Activated CD4-positive, alpha-beta T cell treated with anti-CD3 and anti-CD28 coated beads for 48 hours (primary cell): ENCODE data around the gene ERGIC3.

ENCODE experiments used
- DNase-seq: peaks from one replicate; pipeline ENCODE4 v3.0.0-alpha.2; 2020

Gene ERGIC3

DNA sequence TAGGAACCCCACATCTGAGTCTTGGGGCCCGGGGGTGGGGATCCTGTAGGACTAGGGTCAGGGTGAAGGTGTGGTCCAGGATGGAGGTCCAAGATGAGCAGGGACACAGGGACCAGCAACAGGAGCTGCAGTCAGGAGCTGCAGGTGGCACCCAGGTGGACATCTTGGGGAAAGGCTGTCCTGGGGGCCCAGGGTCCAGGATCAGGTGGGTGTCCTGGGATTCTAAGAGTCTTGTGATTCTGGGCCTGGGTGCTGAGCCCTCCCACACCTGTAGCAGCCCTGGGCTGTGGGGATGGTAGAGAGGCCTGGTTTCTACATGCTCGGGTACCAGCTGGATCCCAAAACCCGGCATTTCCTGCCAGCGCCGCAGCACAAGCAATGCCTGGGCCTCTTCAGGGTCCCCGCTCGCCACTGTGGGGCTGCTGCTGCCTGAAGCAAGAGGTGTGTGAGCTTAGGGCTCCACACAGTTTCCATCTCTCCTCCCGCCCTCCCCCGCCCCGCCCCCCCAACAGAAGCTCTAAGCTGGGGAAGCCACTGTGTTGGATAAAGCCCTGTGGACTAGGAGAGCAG lies 20.7 kb downstream of the ERGIC3 start:
- no peak for DNase-seq

DNA sequence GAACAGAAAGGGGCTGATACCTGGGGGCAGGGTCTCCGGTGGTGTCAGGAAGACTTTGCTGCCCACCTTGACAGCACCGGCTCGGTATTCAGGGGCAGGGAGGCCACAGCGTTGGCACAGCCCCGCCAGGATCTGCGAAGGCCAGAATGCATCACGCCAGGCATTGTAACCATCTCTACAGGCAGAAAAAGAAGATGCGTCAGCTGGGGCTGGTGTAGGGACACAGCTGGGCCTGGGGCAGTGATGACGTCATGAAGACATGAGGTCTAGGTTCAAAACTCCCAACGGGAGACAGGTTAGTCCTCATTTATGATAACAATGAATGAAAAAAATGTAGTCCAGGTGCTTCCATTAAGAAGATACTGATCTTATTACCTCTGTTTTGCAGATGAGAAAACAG lies 22.0 kb downstream of the ERGIC3 start:
- DNase-seq: no peak

DNA sequence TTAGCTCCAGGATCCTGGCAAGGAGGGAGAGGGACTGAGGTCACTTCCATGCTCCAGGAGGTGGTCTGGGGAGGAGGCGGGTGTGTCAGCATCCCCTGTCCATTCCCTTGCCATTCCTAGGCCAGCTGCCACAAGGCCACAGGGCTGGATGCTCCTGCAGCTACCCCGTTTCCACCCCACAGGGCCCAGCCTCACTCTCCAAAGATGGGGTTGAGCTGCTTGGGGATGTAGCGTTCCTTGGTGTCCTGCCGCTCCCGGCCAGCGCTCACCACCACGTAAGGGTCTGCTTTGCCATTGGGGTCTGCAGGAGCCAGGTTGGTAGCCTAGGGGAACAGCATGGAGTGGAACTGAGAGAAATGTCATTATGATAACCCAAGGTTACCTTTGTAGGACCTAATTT lies 23.0 kb downstream of the ERGIC3 start:
- DNase-seq: no peak

DNA sequence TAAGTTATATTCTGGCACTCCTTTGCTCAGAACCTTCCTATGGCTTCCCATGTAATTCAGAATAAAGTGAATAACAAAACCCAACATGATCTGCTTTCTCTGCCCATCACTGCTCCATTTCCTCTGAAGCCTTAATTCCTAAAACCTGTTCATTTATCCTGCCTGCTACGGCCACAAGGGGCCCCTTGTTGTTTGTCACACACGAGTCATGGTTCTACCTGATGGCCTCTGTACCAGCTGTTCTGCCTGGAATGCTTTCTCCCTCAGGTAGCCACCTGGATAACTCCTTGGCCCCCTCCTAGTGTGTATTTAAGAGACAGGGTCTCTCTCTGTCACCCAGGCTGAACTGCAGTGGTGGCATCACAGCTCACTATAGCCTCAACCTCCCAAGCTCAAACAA lies 26.8 kb downstream of the ERGIC3 start:
- no peak for DNase-seq

DNA sequence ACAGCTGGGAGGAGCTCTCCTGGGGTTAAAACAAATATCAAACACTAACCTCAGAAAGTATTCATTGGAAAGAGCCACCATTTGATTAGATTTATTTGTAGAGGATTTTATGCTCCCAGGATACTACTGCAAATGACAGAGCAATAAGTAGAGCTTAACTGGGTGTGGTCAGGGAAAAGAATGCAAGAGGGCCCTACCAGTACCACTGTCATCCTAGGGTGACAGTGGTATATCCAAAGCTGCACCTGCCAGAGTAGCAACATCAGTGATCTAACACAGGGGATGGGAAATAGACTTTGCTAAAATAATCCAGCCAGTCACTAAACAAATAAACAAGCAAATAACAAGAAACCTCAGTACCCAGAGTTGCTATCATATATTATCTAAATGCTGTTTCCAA lies 29.7 kb downstream of the ERGIC3 start:
- no peak for DNase-seq

DNA sequence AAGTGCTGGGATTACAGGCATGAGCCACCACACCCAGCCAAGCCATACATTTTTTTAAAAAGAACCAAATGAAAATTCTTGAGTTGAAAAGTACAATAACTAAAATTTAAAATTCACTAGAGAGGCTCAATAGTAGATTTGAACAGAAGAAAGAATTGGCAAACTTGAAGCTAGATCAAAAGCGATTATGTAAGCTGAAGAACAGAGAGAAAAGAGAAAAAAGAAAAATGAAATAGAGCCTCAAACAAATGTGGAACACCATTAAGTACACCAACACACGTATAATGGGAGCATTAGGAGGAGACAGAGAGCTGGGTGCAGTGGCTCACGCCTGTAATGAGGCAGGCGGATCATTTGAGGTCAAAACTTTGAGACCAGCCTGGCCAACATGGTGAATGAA lies 31.0 kb downstream of the ERGIC3 start:
- no peak for DNase-seq

DNA sequence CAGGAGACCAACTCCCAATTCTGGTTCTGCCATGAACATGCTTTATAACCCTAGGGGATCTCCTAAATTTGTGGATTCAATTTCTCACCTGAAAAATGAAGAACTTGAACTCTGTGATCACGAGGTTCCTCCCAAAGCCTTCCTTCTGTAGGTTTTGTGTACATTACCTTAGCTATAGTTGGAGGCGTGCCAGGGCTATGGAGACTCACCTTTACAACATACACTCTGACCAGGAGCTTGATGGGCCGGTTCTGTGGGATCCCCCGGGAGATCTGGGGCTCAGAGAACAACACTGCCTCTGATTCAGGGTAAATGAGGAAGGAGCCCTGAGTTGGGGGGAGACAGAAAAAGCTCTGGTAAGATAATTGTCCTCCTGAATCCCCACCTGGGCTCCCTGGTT lies 34.1 kb downstream of the ERGIC3 start:
- DNase-seq: no peak

DNA sequence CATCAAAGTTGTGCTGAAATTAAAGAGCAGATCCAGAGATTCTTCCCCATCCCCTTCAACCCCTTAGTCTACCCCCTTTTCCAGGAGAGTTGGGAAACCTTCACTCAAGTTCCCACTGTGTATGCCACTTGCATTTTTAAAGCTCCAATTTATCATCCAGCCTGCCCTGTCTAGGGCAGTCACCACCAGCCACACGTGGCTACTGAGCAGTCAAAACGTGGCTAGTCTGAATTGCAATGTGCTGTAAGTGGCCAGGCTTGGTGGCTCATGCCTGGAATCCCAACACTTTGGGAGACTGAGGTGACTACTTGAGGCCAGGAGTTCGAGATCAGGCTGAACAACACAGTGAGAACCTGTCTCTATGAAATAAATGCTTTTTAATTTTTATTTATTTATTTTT lies 34.9 kb downstream of the ERGIC3 start:
- no peak for DNase-seq

DNA sequence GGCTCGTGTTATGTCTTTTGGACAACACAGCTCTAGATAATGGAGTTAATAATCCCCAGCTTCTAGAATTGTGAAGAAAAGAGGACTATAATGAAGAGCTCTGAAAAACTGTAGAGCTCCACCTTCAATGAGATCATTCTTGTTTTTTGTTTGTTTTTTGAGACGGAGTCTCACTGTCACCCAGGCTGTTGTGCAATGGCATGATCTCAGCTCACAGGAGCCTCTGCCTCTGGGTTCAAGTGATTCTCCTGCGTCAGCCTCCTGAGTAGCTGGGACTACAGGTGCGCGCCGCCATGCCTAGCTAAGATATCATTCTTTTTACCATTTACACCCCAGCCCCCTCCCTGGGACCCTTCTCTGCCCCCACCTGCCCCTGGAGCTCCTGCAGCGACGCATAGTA lies 36.6 kb downstream of the ERGIC3 start:
- DNase-seq: no peak

DNA sequence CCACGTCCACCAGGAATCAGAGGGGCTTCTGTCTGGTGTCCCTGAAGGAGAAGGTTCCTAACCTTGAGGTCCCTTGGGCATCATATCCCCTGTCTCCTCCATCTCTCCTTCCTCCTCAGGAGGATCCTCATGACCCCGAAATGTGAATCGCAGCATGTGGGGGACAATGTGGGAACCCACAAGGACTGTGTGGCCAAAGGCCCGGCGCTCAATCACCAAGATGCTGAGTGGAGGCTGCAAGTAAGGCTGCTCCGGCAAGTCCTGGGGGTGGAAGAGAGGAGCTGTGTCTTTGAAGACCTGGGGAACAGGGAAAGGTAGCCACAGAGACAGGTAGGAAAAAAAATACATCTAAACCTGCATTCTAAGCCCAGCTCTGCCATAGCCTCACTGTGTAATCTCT lies 37.3 kb downstream of the ERGIC3 start:
- DNase-seq: no peak

DNA sequence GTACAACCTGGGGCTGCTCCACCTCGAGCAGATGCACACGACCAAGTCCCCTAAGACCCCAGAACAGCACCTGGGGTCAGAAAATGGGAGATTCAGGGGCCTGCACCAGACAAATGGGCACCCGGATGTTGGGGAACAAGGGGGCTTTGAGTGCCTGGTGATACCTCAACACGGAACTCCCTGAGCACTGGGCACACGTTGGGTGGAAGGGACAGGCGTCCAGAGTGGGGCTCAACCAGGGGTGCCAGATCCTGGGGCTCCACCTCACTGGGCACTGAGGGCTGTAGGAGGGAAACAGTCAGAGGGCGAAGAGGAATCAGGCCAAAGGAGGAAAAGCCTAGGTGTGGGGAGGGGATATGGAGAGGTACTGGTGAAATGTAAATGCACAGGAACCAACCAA lies 40.3 kb downstream of the ERGIC3 start:
- no peak for DNase-seq

DNA sequence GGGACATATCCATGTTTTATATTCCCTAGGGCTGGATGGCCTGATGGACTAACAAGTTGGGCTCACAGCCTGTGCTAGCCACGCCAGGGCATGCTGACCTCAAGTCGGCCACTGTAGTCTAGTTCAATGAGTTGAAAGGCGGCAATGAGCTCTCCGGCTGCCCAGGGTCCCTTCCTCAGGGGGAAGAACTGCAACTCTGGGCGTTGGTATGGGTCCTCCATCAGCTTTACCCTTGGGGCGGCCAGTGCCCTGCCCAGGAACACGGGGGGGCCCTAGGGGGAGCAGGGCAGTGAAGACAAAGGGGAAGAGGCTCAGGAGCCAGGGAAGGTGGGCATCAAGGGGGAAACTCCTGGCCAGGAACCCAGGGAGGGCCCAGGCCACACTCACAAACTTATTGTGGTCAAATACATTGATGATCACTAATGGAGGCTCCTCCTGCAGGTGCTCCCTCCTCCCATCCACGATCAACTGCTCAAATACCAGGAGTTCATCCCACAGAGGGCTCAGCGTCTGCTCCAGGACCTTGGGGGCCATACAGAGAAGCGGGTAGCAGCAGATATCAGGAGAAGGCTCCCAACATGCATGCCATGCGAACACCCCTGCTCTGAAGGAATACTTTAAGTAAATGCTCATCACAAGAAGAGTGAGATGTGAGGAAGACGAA lies 41.0 kb downstream of the ERGIC3 start:
- no peak for DNase-seq

DNA sequence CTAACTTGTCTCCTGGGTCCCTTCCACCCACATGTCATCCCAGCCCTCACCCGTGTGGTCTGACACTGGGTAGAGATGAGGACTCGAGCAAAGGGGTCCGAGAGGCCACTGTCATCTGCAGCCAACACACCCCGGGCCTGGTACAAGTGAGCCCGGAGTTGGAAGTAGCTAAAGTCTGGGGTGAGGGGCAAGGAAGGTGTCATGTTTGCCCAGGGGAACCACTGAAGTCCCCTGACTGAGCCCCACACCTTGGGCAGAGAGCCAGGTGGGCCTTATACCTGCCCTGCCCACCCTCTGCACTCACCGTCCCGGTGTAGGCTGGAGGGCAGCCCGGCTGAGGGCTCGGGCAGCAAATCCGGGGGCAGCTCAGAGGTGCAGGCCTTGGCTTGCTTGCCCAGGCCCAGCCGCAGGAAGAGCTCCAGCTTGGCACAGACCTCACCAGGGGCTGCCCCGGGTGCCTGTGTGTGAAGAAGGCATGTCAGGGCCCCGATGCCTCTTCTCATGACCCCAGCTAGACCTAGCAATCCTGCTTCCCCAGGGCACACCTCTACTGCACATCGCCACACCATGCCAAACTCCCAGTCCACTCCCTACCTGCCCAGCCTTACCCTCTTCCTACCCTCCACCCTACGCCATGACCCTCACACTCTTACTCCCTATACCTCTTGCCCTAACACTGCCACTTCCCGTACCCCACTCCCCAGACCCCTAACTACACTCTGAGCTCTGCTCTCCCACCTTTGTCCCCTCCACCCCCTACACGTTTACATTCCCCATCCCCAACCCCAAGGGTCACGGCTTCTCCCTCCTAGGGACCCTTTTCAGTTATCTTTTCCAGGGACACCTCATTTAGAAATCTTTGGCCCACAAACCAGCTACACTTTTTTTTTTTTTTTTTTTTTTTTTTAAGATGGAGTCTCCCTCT lies 42.0 kb downstream of the ERGIC3 start:
- DNase-seq: no peak

DNA sequence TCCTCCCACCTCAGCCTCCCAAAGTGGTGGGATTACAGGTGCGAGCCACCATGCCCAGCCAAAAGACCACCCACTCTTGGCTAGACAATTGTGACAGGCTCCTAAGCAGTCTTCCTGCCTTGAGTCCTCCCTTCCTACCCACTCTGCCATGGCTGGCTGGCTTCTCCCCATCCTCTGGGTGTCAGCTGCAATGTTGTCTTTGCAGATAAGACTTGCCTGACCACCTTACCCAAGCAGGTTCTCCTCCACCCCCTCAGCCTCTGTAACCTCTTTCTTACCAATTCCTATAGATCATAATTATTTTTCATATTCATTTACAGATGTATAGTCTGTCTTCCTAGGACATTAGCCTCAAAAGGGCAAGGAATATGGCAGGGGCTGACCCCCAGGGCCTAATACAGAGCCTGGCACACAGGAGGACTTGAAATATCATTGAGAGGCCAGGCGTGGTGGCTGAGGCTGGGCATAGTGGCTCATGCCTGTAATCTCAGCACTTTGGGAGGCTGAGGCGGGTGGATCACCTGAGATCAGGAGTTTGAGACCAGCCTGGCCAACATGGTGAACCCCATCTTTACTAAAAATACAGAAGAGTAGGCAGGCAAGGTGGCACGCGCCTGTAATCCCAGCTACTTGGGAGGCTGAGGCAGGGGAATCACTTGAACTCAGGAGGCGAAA lies 45.0 kb downstream of the ERGIC3 start:
- no peak for DNase-seq

DNA sequence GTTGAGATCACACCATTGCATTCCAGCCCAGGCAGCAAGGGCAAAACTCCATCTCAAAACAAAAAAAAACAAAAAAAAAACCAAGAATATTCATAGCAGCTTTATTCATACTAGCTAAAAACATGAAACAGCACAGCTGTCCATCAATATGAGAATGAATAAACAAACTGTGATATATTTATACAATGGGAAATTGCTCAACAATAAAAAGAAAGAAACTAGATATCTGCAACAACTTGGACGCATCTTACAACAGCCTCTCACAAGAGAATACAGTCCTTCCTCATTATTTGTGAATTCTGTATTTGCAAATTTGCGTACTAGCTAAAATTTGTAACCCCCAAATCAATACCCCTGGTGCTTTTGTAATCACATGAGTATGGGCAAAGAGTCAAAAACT lies 45.6 kb downstream of the ERGIC3 start:
- no peak for DNase-seq

DNA sequence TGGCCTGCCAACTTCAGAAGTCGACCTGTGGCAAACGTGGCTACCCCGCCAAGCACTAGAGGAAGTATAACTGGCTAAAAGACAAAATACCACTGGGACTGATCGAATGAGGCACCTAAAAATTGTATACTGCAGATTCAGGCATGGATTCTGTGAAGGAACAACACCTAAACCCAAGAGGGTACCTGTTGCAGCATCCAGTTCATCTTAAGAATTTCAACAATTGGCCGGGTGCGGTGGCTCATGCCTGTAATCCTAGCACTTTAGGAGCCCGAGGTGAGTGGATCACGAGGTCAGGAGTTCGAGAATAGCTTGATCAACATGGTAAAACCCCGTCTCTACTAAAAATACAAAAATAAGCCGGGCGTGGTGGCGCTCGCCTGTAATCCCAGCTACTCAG lies 46.5 kb downstream of the ERGIC3 start:
- DNase-seq: no peak

DNA sequence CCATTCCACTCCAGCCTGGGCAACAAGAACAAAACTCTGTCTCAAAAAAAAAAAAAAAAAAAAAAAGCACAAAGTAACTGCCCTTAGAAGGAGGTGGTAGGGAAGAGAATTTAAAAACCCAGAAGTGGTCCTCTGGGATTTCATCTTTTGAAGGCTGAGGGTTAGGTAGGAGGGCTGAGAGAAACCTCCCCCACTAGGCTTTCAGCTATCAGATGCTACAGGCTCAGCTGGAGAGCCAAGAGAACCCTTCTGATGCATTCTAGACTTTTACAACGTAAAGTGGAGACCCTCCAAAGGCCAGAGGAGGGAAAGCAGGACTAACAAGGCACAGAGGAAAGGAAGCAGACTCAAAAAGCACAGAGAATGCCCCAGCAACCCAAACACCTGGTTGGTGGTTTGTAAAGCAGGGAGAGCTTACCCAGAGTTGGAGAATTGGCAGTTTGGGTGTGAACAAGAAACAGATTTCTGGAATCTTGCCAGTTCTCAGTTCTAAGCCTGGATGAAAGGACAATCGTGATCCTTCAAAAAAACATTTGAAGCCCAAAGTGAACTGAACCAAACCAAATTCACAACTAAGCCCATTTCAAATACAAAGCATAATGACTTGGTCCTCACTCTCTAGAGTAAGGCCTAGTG lies 50.6 kb downstream of the ERGIC3 start:
- DNase-seq: no peak

DNA sequence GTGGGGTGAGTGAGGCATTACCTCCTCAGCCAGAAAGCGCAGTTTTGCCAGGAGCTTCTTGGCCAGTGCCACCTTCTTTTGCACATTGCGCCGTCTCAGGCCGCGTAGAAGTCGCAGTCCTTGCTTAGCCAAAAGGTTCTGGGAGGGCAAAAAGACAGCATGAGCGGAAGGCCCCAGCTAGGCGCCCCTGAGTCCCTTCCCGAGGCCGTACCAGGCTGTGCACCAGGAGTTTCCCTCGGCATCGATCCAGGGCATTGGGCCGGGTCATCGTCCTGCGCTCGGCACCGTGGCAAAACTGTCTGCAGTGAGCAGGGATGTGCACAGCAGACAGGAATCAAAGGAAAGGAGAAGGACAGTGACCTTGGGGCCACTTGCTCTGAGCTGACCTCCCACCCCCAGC lies 53.6 kb downstream of the ERGIC3 start:
- DNase-seq: no peak

DNA sequence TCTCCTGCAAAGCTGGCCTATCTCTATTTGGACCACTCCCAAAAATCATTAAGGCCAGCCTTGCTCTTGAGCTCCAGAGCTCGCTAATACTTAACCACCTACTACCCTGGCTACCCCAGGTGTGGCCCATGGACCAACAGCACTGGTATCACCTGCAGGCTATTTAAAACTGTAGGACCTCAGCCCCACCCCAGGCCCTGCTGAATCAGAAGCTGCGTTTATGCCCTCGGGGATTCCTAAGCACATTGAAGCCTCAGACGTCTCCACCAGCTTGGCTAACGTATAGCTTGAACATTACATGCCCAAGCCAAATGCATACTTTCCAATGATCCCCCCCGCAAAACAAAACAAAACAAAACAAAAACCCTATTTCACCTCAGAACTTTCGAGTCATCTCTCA lies 54.0 kb downstream of the ERGIC3 start:
- DNase-seq: no peak

DNA sequence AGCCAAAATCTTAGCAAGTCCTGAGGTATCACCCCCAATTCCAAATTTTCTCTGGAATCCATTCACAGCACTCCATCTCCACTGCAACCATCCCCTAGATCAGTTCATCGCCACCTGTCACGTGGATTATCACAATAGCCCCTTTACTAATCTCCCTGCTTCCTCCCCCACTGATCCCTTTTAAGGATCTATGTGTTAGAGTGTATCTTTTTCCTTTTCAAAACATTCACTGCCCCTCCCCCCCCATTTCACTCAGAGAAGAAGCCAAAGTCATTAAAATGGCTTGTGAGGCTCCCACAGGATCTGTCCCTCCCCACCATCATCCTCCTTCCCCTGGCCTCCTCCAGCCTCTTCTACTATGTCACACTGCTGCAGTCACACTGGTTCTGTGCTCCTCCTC lies 55.3 kb downstream of the ERGIC3 start:
- no peak for DNase-seq

DNA sequence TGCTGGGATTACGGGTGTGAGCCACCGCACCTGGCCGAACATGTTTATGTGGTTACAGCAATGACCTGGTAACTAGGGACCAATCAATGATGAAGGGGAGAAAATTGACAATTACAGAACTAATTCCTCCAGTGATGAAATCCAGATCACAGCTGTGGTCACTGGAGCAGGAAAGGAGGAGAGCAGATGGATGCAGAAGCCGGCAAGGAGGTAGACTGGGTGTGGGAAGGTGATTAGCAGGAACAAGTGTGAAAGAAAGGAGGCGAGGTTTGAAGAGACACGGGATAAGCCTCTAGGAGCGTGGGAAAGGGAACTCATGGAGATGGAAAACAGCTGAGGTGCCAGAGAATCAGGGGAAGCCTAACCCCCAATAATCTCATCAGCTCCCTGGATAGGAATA lies 56.6 kb downstream of the ERGIC3 start:
- DNase-seq: no peak

DNA sequence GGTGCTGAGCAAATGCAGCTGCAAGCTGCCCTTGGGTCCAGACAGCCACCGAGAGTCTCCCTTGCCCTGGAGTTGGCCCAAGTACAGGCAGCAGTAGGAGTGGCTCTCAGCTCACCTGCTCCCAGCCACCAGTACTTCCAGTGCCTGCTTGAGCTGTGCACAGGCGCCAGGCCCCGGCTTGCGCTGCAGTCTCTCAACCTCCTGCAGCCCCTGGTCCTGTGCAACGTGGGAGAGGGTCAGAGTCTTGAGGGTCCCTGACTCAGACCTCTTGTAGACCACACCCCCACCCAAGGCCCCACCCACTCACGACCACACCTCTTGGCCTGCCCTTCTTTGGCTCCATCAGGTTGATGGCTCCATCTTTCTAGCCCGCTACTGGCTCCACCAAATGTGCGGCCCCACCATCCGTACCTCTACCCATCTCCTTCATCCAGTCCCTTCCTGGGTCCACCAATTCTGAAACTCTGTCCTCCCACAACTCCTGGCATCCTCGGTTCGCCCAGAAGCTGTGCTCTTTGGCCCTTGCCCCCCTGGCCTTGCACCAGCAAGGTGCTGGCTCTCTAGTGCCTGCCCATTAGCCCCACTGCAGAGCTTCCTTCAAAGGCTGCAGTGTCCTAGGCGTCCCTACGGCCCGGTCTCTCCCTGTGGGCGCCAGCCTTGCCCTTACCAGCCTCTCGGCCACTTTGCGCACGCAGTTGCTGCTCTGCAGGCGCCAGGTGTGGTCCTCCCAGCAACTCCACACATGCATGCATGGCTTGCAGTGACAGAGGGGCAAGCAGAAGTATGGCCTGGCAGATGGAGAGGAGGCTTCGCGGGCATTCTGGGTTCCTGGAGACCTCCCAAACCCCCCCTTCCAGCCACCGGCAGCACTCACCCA lies 57.3 kb downstream of the ERGIC3 start:
- no peak for DNase-seq
